Naive thymus-derived CD8-positive, alpha-beta T cell (primary cell): ENCODE measurements around the gene PNO1. TPM values are rescaled to one million over a fixed set of nuclear protein-coding genes. Genes with fewer than 3 reads are reported as not detected.

Experiments
- polyA plus RNA-seq, 3 donors: library from polyadenylated mRNA; unstranded; fragments of 300-500 nt; fragmentation: Illumina TruSeq; gene quantifications; one replicate each; pipeline ENCODE4 v1.2.3, GENCODE V29; 2021
- total RNA-seq, 8 experiments: library from RNA in 2 of 8; stranded (reverse) in 2 of 8; gene quantifications; one replicate each; pipeline ENCODE4 v1.2.3 and lab custom pipeline; 2021 to 2026

PNO1 gene
- total and polyA plus RNA-seq, 5 experiments from 2014 or later, result 11.8 to 24.5 (median 19.6) TPM

Other genes starting within 250 kb of the PNO1 start
- 10 to 100 TPM; 18.8 to 19.2 TPM for gene C1D, start 94.9 kb upstream of the PNO1 start, total RNA-seq
- 10 to 100 TPM; 23.0 to 42.7 (median 41.7) TPM for gene C1D, start 94.9 kb upstream of the PNO1 start, polyA plus RNA-seq
- 10 to 100 TPM; 72.5 to 76.3 TPM for gene PPP3R1, start 94.6 kb downstream of the PNO1 start, total RNA-seq
- gene PPP3R1, start 94.6 kb downstream of the PNO1 start, polyA plus RNA-seq, result 1 to 10 TPM; 3.4 to 4.3 (median 3.9) TPM
- not detected for gene CNRIP1, start 162.1 kb downstream of the PNO1 start, total RNA-seq
- not detected for gene CNRIP1, start 162.1 kb downstream of the PNO1 start, polyA plus RNA-seq
- gene PLEK, start 207.4 kb downstream of the PNO1 start, total RNA-seq, result 1 to 10 TPM; 3.9 TPM
- gene PLEK, start 207.4 kb downstream of the PNO1 start, polyA plus RNA-seq, result 100 to 1,000 TPM in 1 of 3 donors, 1 to 10 TPM in 2; 2.6 to 148 (median 3.0) TPM